HEK293 (cell line): ENCODE results near the gene NUDT22.
A peak's percentile ranks its signal among the peaks of the same experiment; 100 is the strongest.

Experiments
- CTCF ChIA-PET: fragments of 350-600 bp; formaldehyde crosslinking; extraction: SDS; loops from one replicate; lab custom pipeline; 2021; ENCODE audit warnings: antibody characterized with exemption; lab: Yijun Ruan, JAX
- POLR2A ChIA-PET: fragments of 300-600 bp; formaldehyde crosslinking; extraction: SDS; loops from one replicate; lab custom pipeline; 2020; ENCODE audit warnings: antibody characterized with exemption, inconsistent platforms; lab: Yijun Ruan, JAX
- H3K27ac ChIP-seq: fragments of 200-500 bp; sonication (Bioruptor generic); 2 replicates; pipeline ENCODE4 v1.5.1; 2014; ENCODE audit warnings: low read depth, low read length, control low read depth, inconsistent platforms; ENCODE audit errors: extremely low read depth
- H3K36me3 ChIP-seq, 2 experiments: fragments of 200-500 bp in 1 of 2; sonication (Bioruptor generic) in 1 of 2; 1 replicate in 1 of 2; 2 replicates in 1 of 2; pipeline ENCODE4 v1.5.1; 2014 to 2017; ENCODE audit warnings: inconsistent platforms in 2 of 2, low read length in 2 of 2; ENCODE audit not compliant: control insufficient read depth in 2 of 2, insufficient read depth in 1 of 2
- H3K4me1 ChIP-seq: fragments of 200-500 bp; sonication (Bioruptor generic); 2 replicates; pipeline ENCODE4 v1.5.1; 2014; ENCODE audit warnings: mild to moderate bottlenecking, low read length, inconsistent platforms; ENCODE audit not compliant: control insufficient read depth, insufficient read depth
- H3K4me3 ChIP-seq: 2 replicates; pipeline ENCODE4 v1.5.1; 2011; ENCODE audit warnings: low read depth, mild to moderate bottlenecking, control low read depth, low read length, moderate library complexity
- H3K9me3 ChIP-seq: fragments of 200-500 bp; sonication (Bioruptor generic); 2 replicates; pipeline ENCODE4 v1.5.1; 2014; ENCODE audit warnings: low read depth, low read length, inconsistent platforms; ENCODE audit not compliant: control insufficient read depth, insufficient read depth
- BCL11A ChIP-seq: fragments of 450-650 bp; formaldehyde crosslinking; IDR thresholded peaks from 2 replicates; pipeline ENCODE4 v1.5.1; 2016; ENCODE audit warnings: low read depth, missing biosample characterization, missing genetic modification characterization
- EGR2 ChIP-seq: fragments of 450-650 bp; formaldehyde crosslinking; IDR thresholded peaks from 2 replicates; pipeline ENCODE4 v1.5.1; 2016; ENCODE audit warnings: low read depth, missing biosample characterization, missing genetic modification characterization
- FEZF1 ChIP-seq: fragments of 450-650 bp; formaldehyde crosslinking; IDR thresholded peaks from 2 replicates; pipeline ENCODE4 v1.5.1; 2016; ENCODE audit warnings: missing biosample characterization, missing genetic modification characterization
- GLIS1 ChIP-seq: fragments of 450-650 bp; formaldehyde crosslinking; IDR thresholded peaks from 2 replicates; pipeline ENCODE4 v1.5.1; 2016; ENCODE audit warnings: missing biosample characterization, missing genetic modification characterization
- KLF7 ChIP-seq: fragments of 450-650 bp; formaldehyde crosslinking; IDR thresholded peaks from 2 replicates; pipeline ENCODE4 v1.5.1; 2016; ENCODE audit warnings: missing biosample characterization, missing genetic modification characterization, borderline replicate concordance
- RBAK ChIP-seq: fragments of 450-650 bp; formaldehyde crosslinking; IDR thresholded peaks from 2 replicates; pipeline ENCODE4 v1.5.1; 2016; ENCODE audit warnings: missing biosample characterization, missing genetic modification characterization
- REPIN1 ChIP-seq: fragments of 450-650 bp; formaldehyde crosslinking; IDR thresholded peaks from 2 replicates; pipeline ENCODE4 v1.5.1; 2017; ENCODE audit warnings: missing biosample characterization, missing genetic modification characterization, low read depth
- SP2 ChIP-seq: fragments of 450-650 bp; formaldehyde crosslinking; IDR thresholded peaks from 2 replicates; pipeline ENCODE4 v1.5.1; 2016; ENCODE audit warnings: missing biosample characterization, missing genetic modification characterization
- SP7 ChIP-seq: fragments of 450-650 bp; formaldehyde crosslinking; IDR thresholded peaks from 2 replicates; pipeline ENCODE4 v1.5.1; 2016; ENCODE audit warnings: missing biosample characterization, missing genetic modification characterization
- TRIM28 ChIP-seq: IDR thresholded peaks from 2 replicates; pipeline ENCODE4 v1.6.1; 2011; ENCODE audit warnings: low read length, control low read depth, borderline replicate concordance
- WT1 ChIP-seq: fragments of 450-650 bp; formaldehyde crosslinking; IDR thresholded peaks from 2 replicates; pipeline ENCODE4 v1.5.1; 2016; ENCODE audit warnings: missing biosample characterization, missing genetic modification characterization
- YY1 ChIP-seq: fragments of 450-650 bp; formaldehyde crosslinking; IDR thresholded peaks from 2 replicates; pipeline ENCODE4 v1.5.1; 2018; ENCODE audit warnings: missing biosample characterization, missing genetic modification characterization
- ZEB2 ChIP-seq: fragments of 450-650 bp; formaldehyde crosslinking; IDR thresholded peaks from 2 replicates; pipeline ENCODE4 v1.5.1; 2016; ENCODE audit warnings: missing biosample characterization, missing genetic modification characterization
- ZFHX2 ChIP-seq: fragments of 450-650 bp; formaldehyde crosslinking; conservative IDR thresholded peaks from 2 replicates; pipeline ENCODE4 v1.5.1; 2016; ENCODE audit warnings: missing biosample characterization, missing genetic modification characterization
- ZIC2 ChIP-seq: fragments of 450-650 bp; formaldehyde crosslinking; IDR thresholded peaks from 2 replicates; pipeline ENCODE4 v1.5.1; 2016; ENCODE audit warnings: missing biosample characterization, missing genetic modification characterization
- ZNF132 ChIP-seq: fragments of 450-650 bp; formaldehyde crosslinking; IDR thresholded peaks from 2 replicates; pipeline ENCODE4 v1.5.1; 2017; ENCODE audit warnings: missing biosample characterization, missing genetic modification characterization, borderline replicate concordance
- ZNF133 ChIP-seq: fragments of 450-650 bp; formaldehyde crosslinking; IDR thresholded peaks from 2 replicates; pipeline ENCODE4 v1.5.1; 2016; ENCODE audit warnings: missing biosample characterization, missing genetic modification characterization
- ZNF184 ChIP-seq: fragments of 450-650 bp; IDR thresholded peaks from 2 replicates; pipeline ENCODE4 v1.5.1; 2018; ENCODE audit warnings: missing biosample characterization, mild to moderate bottlenecking, missing genetic modification characterization
- ZNF211 ChIP-seq: fragments of 450-650 bp; formaldehyde crosslinking; IDR thresholded peaks from 2 replicates; pipeline ENCODE4 v1.5.1; 2016; ENCODE audit warnings: low read depth, missing biosample characterization, missing genetic modification characterization
- ZNF24 ChIP-seq: fragments of 450-650 bp; formaldehyde crosslinking; IDR thresholded peaks from 2 replicates; pipeline ENCODE4 v1.5.1; 2016; ENCODE audit warnings: missing biosample characterization, missing genetic modification characterization
- ZNF335 ChIP-seq: fragments of 450-650 bp; formaldehyde crosslinking; conservative IDR thresholded peaks from 2 replicates; pipeline ENCODE4 v1.5.1; 2016; ENCODE audit warnings: missing biosample characterization, missing genetic modification characterization
- ZNF623 ChIP-seq: fragments of 450-650 bp; formaldehyde crosslinking; IDR thresholded peaks from 2 replicates; pipeline ENCODE4 v1.5.1; 2016; ENCODE audit warnings: missing biosample characterization, missing genetic modification characterization
- ZNF629 ChIP-seq: fragments of 450-650 bp; formaldehyde crosslinking; IDR thresholded peaks from 2 replicates; pipeline ENCODE4 v1.5.1; 2017; ENCODE audit warnings: missing biosample characterization, missing genetic modification characterization
- ZNF660 ChIP-seq: fragments of 450-650 bp; IDR thresholded peaks from 2 replicates; pipeline ENCODE4 v1.5.1; 2018; ENCODE audit warnings: missing biosample characterization, mild to moderate bottlenecking, missing genetic modification characterization
- ZNF792 ChIP-seq: fragments of 450-650 bp; formaldehyde crosslinking; IDR thresholded peaks from 2 replicates; pipeline ENCODE4 v1.5.1; 2016; ENCODE audit warnings: missing biosample characterization, missing genetic modification characterization
- TF ChIP-seq, protein P1 (sequence below): fragments of 450-650 bp; formaldehyde crosslinking; IDR thresholded peaks from 2 replicates; pipeline ENCODE4 v1.5.1; 2017; ENCODE audit warnings: missing biosample characterization, missing genetic modification characterization
- TF ChIP-seq, protein P2 (sequence below): fragments of 450-650 bp; IDR thresholded peaks from 2 replicates; pipeline ENCODE4 v1.5.1; 2018; ENCODE audit warnings: missing biosample characterization, missing genetic modification characterization
- TF ChIP-seq, protein P3 (sequence below): fragments of 450-650 bp; formaldehyde crosslinking; IDR thresholded peaks from 2 replicates; pipeline ENCODE4 v1.5.1; 2016; ENCODE audit warnings: missing biosample characterization, missing genetic modification characterization
- TF ChIP-seq, protein P4 (sequence below): fragments of 450-650 bp; formaldehyde crosslinking; IDR thresholded peaks from 2 replicates; pipeline ENCODE4 v1.5.1; 2017; ENCODE audit warnings: missing biosample characterization, mild to moderate bottlenecking, missing genetic modification characterization, moderate library complexity

NUDT22 gene

DNA sequence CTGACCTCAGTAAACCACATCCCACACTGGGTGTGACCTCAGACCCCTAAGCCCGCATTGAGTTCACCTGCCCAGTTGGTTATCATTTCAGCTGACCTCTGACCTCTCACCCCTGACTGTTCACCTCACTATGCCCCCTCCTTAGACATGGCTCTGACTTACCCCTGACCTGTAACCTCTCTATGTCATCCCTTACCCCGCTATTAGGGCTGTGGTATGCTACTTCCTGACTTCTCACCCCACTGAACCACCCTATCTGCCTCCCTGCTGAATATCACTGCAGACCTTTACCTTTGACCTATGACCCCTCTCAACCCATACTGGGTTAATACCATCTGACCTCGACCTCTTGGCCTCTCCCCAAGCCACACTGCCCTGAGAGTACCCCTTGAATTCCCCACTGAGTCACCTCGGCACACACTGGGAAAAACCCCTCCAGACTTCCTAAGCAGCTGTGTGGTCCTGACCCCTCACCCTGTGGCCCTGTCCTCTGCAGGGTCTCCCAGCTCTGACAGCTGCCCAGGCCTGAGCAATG, 33.5 kb downstream of the NUDT22 start (continued):
- TF ChIP-seq ZEB2 (0 out of 2 replicates have a peak, but pooled peaks have one; percentile 20), FEZF1 (tag by site-specific recombination) (no peak), ZNF211 (tag by site-specific recombination) (no peak), ZNF792 (tag by site-specific recombination) (no peak), BCL11A (tag by site-specific recombination) (peak; percentile 96), REPIN1 (no peak), RBAK (no peak), ZNF184 (no peak)
- TF ChIP-seq, protein P1, sequence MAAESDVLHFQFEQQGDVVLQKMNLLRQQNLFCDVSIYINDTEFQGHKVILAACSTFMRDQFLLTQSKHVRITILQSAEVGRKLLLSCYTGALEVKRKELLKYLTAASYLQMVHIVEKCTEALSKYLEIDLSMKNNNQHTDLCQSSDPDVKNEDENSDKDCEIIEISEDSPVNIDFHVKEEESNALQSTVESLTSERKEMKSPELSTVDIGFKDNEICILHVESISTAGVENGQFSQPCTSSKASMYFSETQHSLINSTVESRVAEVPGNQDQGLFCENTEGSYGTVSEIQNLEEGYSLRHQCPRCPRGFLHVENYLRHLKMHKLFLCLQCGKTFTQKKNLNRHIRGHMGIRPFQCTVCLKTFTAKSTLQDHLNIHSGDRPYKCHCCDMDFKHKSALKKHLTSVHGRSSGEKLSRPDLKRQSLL (tag by site-specific recombination) = no peak

DNA sequence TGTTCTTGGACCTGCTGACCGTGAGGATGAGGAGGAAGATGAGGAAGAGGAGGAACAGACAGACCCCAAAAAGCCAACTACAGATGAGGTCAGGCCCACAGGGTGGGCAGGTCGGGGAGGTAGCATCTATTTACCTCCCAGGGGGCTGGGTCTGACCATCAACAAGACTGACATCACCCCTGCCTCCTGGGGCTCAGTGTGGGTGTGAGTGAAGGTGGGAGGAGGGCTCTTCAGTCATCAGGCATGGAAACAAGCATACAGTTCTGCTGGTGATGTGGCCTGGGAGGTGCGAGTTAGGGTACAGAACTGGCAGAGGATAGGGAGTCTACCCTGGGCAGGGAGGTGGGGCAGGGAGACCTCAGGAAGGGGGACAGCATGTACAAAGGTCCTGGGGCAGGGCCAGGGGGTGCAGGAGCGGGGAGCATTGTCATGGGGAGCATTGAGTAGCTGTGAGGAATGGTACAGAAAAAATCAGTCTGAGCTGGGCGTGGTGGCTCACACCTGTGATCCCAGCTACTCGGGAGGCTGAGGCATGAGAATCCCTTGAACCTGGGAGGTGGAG, 34.2 kb downstream of the NUDT22 start:
- TF ChIP-seq EGR2 (tag by site-specific recombination) (peak; percentile 84), ZFHX2 (peak; percentile 93), TRIM28 (no peak), ZNF133 (tag by site-specific recombination) (no peak), GLIS1 (tag by site-specific recombination) (peak; percentile 96), ZNF623 (tag by site-specific recombination) (peak; percentile 98), ZIC2 (tag by site-specific recombination) (peak; percentile 62), ZNF629 (tag by site-specific recombination) (no peak), ZNF335 (tag by site-specific recombination) (no peak)
- TF ChIP-seq, protein P2, sequence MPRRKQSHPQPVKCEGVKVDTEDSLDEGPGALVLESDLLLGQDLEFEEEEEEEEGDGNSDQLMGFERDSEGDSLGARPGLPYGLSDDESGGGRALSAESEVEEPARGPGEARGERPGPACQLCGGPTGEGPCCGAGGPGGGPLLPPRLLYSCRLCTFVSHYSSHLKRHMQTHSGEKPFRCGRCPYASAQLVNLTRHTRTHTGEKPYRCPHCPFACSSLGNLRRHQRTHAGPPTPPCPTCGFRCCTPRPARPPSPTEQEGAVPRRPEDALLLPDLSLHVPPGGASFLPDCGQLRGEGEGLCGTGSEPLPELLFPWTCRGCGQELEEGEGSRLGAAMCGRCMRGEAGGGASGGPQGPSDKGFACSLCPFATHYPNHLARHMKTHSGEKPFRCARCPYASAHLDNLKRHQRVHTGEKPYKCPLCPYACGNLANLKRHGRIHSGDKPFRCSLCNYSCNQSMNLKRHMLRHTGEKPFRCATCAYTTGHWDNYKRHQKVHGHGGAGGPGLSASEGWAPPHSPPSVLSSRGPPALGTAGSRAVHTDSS (tag by site-specific recombination) = peak; percentile 81
- no peaks in the 10 kb centered on the region for H3K9me3 ChIP-seq
- peaks cover 0 to 79% of the 10 kb centered on the region in 2 experiments; a peak in 2 of 3 replicates for H3K36me3 ChIP-seq
- no peaks in the 10 kb centered on the region; the same call in 1 of the 2 replicates for H3K4me1 ChIP-seq
- POLR2A ChIA-PET = interaction anchor here (0.7 to 0.9 kb wide), 2 partner anchors 8 to 75 kb away, joined by 3 read pairs; no protein-coding TSS in a partner anchor
- H3K4me3 ChIP-seq = no peak overlapping the region
- no peak overlapping the region for H3K27ac ChIP-seq
- CTCF ChIA-PET = no interaction called here

DNA sequence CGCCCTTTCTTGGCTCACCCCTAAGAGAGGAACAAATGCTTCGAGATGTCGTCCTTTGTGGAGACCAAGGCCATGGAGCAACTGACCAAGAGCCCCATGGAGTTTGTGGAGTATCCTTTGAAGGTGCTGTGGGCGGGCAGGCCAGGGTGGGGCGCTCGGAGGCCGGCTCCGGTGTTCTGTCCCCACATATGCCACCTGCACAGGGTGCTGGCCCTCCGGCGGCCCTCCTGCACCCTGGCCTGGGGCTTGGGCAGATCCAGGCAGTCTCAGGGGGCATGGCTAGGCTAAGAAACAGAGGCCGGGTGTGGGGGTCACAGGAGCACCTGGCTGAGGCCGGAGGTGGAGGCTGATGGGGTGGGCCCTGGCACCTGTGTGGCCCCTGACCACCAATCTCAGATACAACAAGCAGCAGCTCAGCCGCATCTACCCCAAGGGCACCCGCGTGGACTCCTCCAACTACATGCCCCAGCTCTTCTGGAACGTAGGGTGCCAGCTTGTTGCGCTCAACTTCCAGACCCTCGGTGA, 35.5 kb downstream of the NUDT22 start:
- no peaks in the 10 kb centered on the region for H3K9me3 ChIP-seq
- TF ChIP-seq ZNF629 (tag by site-specific recombination) (no peak), ZNF24 (no peak), ZNF660 (tag by site-specific recombination) (no peak), ZNF132 (tag by site-specific recombination) (no peak), SP2 (tag by site-specific recombination) (no peak), KLF7 (tag by site-specific recombination) (no peak), ZNF133 (tag by site-specific recombination) (no peak), WT1 (tag by site-specific recombination) (no peak), YY1 (tag by site-specific recombination) (no peak), SP7 (tag by site-specific recombination) (no peak)
- TF ChIP-seq, protein P3, sequence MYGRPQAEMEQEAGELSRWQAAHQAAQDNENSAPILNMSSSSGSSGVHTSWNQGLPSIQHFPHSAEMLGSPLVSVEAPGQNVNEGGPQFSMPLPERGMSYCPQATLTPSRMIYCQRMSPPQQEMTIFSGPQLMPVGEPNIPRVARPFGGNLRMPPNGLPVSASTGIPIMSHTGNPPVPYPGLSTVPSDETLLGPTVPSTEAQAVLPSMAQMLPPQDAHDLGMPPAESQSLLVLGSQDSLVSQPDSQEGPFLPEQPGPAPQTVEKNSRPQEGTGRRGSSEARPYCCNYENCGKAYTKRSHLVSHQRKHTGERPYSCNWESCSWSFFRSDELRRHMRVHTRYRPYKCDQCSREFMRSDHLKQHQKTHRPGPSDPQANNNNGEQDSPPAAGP = no peak
- TF ChIP-seq, protein P4, sequence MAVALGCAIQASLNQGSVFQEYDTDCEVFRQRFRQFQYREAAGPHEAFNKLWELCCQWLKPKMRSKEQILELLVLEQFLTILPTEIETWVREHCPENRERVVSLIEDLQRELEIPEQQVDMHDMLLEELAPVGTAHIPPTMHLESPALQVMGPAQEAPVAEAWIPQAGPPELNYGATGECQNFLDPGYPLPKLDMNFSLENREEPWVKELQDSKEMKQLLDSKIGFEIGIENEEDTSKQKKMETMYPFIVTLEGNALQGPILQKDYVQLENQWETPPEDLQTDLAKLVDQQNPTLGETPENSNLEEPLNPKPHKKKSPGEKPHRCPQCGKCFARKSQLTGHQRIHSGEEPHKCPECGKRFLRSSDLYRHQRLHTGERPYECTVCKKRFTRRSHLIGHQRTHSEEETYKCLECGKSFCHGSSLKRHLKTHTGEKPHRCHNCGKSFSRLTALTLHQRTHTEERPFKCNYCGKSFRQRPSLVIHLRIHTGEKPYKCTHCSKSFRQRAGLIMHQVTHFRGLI (tag by site-specific recombination) = no peak
- peaks cover 0 to 79% of the 10 kb centered on the region in 2 experiments; a peak in 2 of 3 replicates for H3K36me3 ChIP-seq
- no peak overlapping the region for H3K4me3 ChIP-seq
- H3K27ac ChIP-seq = no peak overlapping the region
- CTCF ChIA-PET = interaction anchor here (0.6 kb wide), 1 partner anchor 109 kb away, joined by 3 read pairs; no protein-coding TSS in a partner anchor
- POLR2A ChIA-PET = no interaction called here
- no peaks in the 10 kb centered on the region; the same call in 1 of the 2 replicates for H3K4me1 ChIP-seq
